Tibial nerve (tissue), 3 donors: Measurements from ENCODE around the gene MBP.

Experiments
- POLR2A ChIP-seq, 2 donors: fragments of 450-650 bp; IDR thresholded peaks; one replicate each; pipeline ENCODE4 v1.6.1; 2017; ENCODE audit warnings: antibody characterized with exemption in 2 of 2, mild to moderate bottlenecking in 2 of 2, moderate library complexity in 2 of 2
- TF ChIP-seq, protein P1 (sequence below), 5 experiments: fragments of 200-600 bp in 3 of 5; fragments of 450-650 bp in 2 of 5; sonication (generic) in 3 of 5; IDR thresholded peaks; one replicate each; pipeline ENCODE4 v1.5.1; 2016 to 2019; ENCODE audit warnings: antibody characterized with exemption in 5 of 5, mild to moderate bottlenecking in 3 of 5, moderate library complexity in 2 of 5

DNA sequence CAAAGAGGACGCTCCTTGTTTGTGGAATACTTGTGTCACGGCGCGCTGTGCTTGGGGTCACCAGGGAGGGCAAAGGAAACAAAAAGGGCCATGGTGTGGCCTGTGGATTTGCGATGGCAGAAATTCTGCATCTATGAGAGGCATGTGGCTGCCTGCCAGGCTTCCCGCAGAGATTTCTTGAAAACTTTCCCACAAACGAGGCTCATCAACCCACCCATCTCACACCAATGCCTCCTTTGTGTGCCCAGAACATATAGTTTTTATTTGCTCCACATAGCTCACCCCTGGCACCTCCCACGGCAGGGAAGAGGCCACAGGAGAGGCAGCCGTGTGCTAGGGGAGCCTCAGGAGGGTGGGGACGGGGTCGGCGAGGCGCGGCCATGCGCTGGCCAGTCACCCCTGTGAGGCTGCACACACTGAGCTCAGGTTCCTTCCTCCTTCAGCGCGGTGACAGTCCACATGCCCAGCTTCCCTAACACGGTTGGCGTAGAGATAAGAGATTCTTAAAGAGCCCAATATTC lies 100.3 kb downstream of the MBP start:
- TF ChIP-seq, protein P1, sequence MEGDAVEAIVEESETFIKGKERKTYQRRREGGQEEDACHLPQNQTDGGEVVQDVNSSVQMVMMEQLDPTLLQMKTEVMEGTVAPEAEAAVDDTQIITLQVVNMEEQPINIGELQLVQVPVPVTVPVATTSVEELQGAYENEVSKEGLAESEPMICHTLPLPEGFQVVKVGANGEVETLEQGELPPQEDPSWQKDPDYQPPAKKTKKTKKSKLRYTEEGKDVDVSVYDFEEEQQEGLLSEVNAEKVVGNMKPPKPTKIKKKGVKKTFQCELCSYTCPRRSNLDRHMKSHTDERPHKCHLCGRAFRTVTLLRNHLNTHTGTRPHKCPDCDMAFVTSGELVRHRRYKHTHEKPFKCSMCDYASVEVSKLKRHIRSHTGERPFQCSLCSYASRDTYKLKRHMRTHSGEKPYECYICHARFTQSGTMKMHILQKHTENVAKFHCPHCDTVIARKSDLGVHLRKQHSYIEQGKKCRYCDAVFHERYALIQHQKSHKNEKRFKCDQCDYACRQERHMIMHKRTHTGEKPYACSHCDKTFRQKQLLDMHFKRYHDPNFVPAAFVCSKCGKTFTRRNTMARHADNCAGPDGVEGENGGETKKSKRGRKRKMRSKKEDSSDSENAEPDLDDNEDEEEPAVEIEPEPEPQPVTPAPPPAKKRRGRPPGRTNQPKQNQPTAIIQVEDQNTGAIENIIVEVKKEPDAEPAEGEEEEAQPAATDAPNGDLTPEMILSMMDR (IDR thresholded peaks at IDR 0.05) = no peak
- no peak for TF ChIP-seq POLR2A (IDR thresholded peaks at IDR 0.05)
